NCI-H510A (cell line): ENCODE results near the gene CACUL1.

ENCODE experiments used
- DNase-seq: peaks from one replicate; lab custom pipeline; 2025; lab: John Stamatoyannopoulos, UW

CACUL1 gene

GRCh38 chr10:118635674-118636402 is 118.9 kb downstream of the CACUL1 start:
- DNase-seq = no peak

- DNase-seq = no peak
Measured at GRCh38 chr10:118633786-118634185, 121.0 kb downstream of the CACUL1 start.

- no peak for DNase-seq
Measured at GRCh38 chr10:118629211-118629610, 125.6 kb downstream of the CACUL1 start.

GRCh38 chr10:118628397-118628796 is 126.4 kb downstream of the CACUL1 start:
- DNase-seq = no peak

- no peak for DNase-seq
Measured at GRCh38 chr10:118626953-118627352, 127.8 kb downstream of the CACUL1 start.
